Spinal cord (tissue), 10 donors: ENCODE measurements around the gene NR2C2. TPM values are rescaled to one million over a fixed set of nuclear protein-coding genes. Genes with fewer than 3 reads are reported as not detected.

Experiments
- DNase-seq, 6 donors: peaks; one replicate each; pipeline versions ENCODE4 v3.0.0 to v3.0.0-alpha.2; 2013 to 2015; ENCODE audit warnings: low spot score in 6 of 6, low read depth in 4 of 6
- H3K27ac ChIP-seq: one replicate; pipeline ENCODE4 v1.5.1; 2013; ENCODE audit warnings: low read depth, low read length, control low read depth
- H3K27me3 ChIP-seq: one replicate; pipeline ENCODE4 v1.6.1; 2013; ENCODE audit warnings: low read length; ENCODE audit not compliant: control insufficient read depth, insufficient read depth
- H3K36me3 ChIP-seq: one replicate; pipeline ENCODE4 v1.6.1; 2013; ENCODE audit warnings: low read length; ENCODE audit not compliant: control insufficient read depth, insufficient read depth
- H3K4me1 ChIP-seq: one replicate; pipeline ENCODE4 v1.6.1; 2013; ENCODE audit warnings: low read length; ENCODE audit not compliant: control insufficient read depth, insufficient read depth
- H3K4me3 ChIP-seq: one replicate; pipeline ENCODE4 v1.5.1; 2013; ENCODE audit warnings: low read depth, low read length, control low read depth
- H3K9me3 ChIP-seq: one replicate; pipeline ENCODE4 v1.6.1; 2013; ENCODE audit warnings: low read length; ENCODE audit not compliant: control insufficient read depth, insufficient read depth
- WGBS: methylation state at CpG from one replicate; pipeline ENCODE4 v1.1.5; 2013; ENCODE audit warnings: missing lambda C conversion rate; ENCODE audit not compliant: insufficient coverage; 5-methylcytosine and 5-hydroxymethylcytosine counted together
- polyA plus RNA-seq, 2 donors: library from polyadenylated mRNA; unstranded; fragments of 120-200 nt; gene quantifications; one replicate each; pipeline ENCODE4 v1.2.1, GENCODE V29; 2013; ENCODE audit not compliant: insufficient read length in 2 of 2
- total RNA-seq, 2 donors: library from RNA; depleted of rRNA in 1 of 2; stranded (reverse); fragments of 120-200 nt in 1 of 2; fragments of >200 nt in 1 of 2; gene quantifications; one replicate each; pipeline versions ENCODE4 v1.2.3 to v1.2.4, GENCODE V29; 2013 to 2014
- donor health status: healthy.

Gene NR2C2
- total and polyA plus RNA-seq, 4 donors, result 41.4 to 56.5 (median 53.4) TPM

DNA sequence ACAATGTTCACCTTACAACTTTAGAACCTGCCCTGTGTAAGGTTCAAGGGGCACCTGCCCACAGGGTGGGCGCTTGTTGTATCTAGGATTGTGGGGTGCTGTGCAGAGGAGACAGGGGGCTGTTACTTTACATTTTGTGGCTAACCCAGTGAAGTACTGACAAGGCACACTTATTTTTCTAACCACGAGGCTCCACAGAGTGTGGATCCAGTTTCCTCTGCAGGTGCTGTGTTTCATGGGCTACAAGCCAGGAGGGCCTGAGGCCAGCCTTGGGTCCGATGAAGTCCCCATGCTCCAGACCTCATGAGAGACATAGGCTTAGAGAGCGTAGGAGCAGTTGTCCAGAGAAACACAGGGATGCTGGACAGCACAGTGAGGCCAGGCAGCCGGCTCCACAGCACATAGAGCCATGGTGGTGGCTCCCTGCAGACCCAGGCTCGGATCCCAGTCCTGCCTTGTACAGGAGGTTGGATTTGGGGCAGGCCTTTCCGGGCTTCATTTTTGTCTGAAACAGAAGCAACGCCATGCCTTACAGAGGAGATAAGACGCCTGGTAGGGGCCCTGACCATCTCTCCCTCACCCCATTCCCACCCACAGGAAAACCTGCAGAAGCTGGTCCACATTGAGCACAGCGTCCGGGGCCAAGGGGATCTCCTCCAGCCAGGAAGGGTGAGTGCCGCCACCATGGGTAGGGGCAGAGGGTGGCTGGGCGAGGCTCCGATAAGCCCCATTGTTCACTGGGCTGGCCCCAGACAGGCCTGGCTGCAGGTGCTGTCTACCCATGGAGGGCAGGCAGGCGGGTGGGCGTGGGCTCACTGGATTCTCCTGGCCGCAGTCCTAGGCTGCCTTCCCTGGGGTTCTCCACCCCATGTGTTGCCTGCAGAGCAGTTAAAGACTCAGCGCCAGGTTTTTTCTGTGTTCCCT, 40.1 kb upstream of the NR2C2 start:
- no peak overlapping the region for H3K4me3 ChIP-seq
- no peak overlapping the region for H3K27ac ChIP-seq
- peaks cover 5% of the 10 kb centered on the region for H3K4me1 ChIP-seq
- WGBS, result 77% methylated on average over 16 of the region's 18 CpGs
- H3K27me3 ChIP-seq, result no peaks in the 10 kb centered on the region
- H3K36me3 ChIP-seq, result no peaks in the 10 kb centered on the region
- DNase-seq, result peak in 1 of 6 donors; percentile 23
- peaks cover 1% of the 10 kb centered on the region for H3K9me3 ChIP-seq

DNA sequence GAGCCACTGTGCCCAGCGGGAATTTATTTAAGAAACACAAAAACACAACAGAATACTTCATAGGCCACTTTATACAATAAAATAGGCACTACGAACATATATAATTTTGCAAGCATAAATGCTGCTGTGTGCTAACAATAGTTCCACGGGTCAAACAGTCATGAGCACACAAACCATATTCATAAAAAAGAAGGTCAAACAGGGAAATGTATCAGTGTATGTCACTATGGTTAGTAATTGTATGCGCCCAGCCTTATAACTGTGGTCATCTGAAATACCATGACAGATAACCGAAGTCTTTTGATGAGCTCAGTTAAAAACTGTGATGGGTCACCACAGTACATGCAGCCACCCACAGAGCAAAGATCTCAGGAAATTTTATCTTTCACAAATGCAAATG, 38.1 kb upstream of the NR2C2 start:
- H3K36me3 ChIP-seq, result no peaks in the 10 kb centered on the region
- H3K27ac ChIP-seq, result no peak overlapping the region
- peaks cover 5% of the 10 kb centered on the region for H3K4me1 ChIP-seq
- peaks cover 1% of the 10 kb centered on the region for H3K9me3 ChIP-seq
- no peak overlapping the region for H3K4me3 ChIP-seq
- no peaks in the 10 kb centered on the region for H3K27me3 ChIP-seq
- WGBS, result 100% methylated on average over 1 of the region's 5 CpGs
- DNase-seq, result no peak

DNA sequence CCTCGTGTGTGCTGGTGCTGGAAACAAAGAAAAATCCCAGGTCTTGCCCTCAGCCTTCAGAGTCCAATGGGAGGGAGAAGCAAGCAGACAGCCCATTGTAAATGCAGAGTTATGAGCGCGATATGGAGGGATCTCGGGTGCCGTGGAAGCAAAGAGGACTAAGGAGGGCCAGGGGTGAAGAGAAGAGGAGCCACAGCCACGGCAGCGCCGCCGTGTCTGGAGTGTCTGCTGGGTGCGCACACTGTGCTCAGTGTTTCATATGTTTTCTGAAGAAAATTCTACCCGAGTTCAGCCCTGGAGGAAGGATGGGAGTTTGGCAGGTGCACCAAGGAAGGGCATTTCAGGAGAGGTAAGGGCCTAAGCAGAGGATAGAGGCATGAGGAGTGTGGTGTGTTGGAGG, 35.7 kb upstream of the NR2C2 start:
- 84% methylated on average over 11 of the region's 11 CpGs for WGBS
- H3K4me3 ChIP-seq, result no peak overlapping the region
- no peaks in the 10 kb centered on the region for H3K9me3 ChIP-seq
- no peak overlapping the region for H3K27ac ChIP-seq
- peaks cover 5% of the 10 kb centered on the region for H3K4me1 ChIP-seq
- DNase-seq, result no peak
- H3K27me3 ChIP-seq, result no peaks in the 10 kb centered on the region
- no peaks in the 10 kb centered on the region for H3K36me3 ChIP-seq

DNA sequence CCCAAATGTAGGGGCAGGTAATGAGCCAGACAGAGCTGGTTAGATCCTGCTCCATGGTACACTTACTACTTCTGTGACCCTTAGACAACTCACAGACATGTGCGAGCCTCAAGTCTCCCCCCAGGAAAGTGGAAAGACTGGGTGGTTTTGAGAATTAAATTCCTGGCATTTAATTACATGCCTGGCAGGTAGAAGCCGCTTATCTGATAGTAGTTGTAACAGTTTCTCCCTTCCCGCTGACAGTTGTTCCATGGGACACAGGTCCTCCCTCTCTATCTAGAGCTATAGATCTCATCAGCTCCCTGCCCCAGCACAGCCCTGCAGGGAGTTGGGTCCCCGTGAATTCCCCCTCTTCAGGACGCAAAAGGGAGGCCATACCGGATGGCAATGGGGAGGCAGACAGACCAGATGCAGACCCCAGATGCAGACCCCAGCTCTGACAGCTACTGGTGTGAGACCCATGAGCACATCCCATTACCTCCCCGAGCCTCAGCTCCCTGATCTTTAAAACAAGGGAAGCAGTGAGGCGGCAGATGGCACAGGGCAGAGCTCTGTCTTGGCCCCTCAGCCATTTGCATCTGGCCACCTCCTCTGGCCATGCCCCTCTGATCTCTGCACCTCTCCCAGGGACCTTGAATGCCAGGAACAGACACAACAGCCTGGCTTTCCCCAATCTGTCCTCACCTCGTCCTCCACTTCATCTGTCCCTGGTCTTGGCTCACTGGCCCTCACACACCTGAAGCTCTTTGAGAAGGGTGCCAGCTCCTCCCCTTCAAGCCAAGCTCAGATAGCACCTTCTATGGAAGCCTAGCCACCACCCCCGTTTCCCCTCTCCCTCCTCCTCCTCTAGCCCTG, 34.1 kb upstream of the NR2C2 start:
- Histone ChIP-seq H3K27me3 (no peaks in the 10 kb centered on the region), H3K9me3 (no peaks in the 10 kb centered on the region), H3K27ac (no peak overlapping the region), H3K36me3 (no peaks in the 10 kb centered on the region), H3K4me3 (no peak overlapping the region), H3K4me1 (no peaks in the 10 kb centered on the region)
- 59% methylated on average over 7 of the region's 10 CpGs for WGBS
- DNase-seq, result peak in 1 of 6 donors; percentile 13

DNA sequence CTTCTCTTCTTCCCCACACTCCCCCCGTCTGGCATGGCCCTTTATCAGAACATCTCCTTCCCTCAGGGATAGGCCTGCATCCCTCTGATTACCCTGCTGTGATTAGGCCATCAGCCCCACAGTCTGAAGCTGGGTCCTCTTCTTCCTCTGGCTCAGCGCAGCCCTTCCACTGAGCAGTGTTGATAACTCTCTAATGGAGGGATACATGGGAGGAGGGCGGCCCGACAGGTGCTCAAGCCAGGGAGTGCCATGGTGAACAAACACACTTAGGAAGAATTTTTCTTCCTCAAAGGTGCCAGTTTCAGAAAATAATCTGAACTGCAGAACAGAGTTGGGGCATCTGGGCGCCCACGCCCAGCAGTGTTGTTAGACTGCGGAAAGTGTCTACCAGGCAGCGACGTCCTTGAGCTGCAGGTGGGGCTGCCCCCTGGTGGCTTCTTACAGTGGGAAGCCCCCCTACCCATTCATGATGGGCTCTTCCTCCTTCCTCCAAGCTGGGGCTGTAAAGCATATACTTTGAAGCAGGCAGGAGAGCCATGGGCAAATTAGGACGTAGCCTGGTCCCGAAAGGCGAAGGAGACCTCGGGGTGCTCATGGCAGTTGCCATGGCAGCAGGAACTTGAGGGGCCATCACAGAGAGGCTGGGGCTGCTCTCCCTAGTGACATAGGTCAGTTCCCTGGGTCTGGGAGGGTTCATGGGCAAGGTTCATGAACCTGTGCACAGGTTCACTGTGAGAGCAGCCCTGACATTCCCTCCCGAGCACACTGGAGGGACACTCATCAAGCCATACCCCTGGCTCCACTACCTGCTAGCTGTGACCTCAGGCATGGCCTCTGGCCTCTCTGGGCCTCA, 33.2 kb upstream of the NR2C2 start:
- peak in 1 of 6 donors; percentile 54 for DNase-seq
- Histone ChIP-seq H3K27ac (no peak overlapping the region), H3K9me3 (no peaks in the 10 kb centered on the region), H3K36me3 (no peaks in the 10 kb centered on the region), H3K27me3 (no peaks in the 10 kb centered on the region), H3K4me3 (no peak overlapping the region), H3K4me1 (no peaks in the 10 kb centered on the region)
- 71% methylated on average over 14 of the region's 14 CpGs for WGBS

DNA sequence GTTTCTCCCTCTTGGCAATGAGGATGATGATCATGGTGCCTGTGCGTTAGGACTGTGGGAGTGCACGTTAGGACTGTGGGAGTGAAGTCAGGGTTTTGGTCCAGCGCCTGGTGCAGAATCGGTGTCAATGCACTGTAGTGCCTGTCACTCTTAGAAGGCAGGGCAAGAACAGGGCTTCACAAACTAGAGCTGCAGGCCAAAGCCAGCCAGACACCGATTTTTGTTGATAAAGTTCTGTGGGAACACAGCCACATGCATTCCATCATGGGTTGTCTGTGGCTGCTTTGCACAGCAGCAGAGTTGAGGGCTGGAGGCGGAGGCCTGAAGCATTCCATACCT, 32.6 kb upstream of the NR2C2 start:
- Histone ChIP-seq H3K4me1 (no peaks in the 10 kb centered on the region), H3K27ac (no peak overlapping the region), H3K4me3 (no peak overlapping the region), H3K36me3 (no peaks in the 10 kb centered on the region), H3K9me3 (no peaks in the 10 kb centered on the region), H3K27me3 (no peaks in the 10 kb centered on the region)
- no peak for DNase-seq
- 92% methylated on average over 5 of the region's 6 CpGs for WGBS

DNA sequence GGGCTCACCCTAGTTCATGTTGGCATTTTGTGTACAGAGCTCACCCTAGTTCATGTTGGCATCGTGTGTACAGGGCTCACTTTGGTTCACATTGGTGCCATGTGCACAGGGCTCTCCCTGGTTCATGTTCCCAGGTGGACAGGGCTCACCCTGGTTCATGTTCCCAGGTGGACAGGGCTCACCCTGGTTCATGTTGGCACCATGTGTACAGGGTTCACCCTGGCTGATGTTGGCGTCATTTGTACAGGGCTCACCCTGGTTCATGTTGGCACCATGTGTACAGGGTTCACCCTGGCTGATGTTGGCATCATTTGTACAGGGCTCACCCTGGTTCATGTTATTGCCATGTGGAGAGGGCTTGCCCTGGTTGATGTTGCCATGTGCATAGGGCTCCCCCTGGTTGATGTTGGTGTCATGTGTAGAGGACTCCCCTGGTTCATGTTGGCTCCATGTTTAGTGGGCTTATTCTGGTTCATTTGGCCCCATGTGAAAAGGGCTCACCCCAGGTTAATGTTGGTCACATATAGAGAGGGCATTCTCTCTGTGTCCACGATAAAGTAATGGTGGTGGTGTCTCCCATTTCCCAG, 31.7 kb upstream of the NR2C2 start:
- Histone ChIP-seq H3K9me3 (no peaks in the 10 kb centered on the region), H3K27me3 (no peaks in the 10 kb centered on the region), H3K27ac (no peak overlapping the region), H3K4me3 (no peak overlapping the region), H3K4me1 (no peaks in the 10 kb centered on the region), H3K36me3 (no peaks in the 10 kb centered on the region)
- DNase-seq, result peak in 1 of 6 donors; percentile 29
- WGBS, result 94% methylated on average over 2 of the region's 3 CpGs

DNA sequence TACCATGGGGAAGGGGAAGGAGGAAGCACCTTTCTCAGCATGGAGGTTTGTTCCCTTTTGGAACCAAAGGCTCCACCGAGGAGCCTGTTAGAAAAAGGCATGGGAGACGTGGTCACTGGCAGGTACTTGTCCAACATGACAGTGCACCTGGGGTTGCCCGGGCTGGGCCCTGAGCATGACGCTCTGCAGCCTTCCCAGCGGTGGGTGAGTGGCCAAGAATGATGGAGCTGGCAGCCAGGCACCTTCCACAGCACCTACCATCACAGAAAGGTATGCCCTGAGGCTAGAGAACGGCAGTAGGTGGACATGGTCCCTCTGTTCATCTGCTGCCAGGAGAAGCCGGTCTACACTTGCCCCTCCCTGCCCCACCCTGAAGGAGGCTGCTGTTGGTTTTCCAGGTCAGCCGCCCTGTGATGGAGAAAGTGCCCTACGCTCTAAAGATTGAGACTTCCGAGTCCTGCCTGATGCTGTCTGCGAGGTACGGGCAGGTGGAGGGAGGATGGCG, 29.0 kb upstream of the NR2C2 start:
- Histone ChIP-seq H3K4me3 (no peak overlapping the region), H3K36me3 (peaks cover 3% of the 10 kb centered on the region), H3K27ac (no peak overlapping the region), H3K9me3 (no peaks in the 10 kb centered on the region), H3K4me1 (peaks cover 7% of the 10 kb centered on the region), H3K27me3 (no peaks in the 10 kb centered on the region)
- no peak for DNase-seq
- 88% methylated on average over 12 of the region's 13 CpGs for WGBS

DNA sequence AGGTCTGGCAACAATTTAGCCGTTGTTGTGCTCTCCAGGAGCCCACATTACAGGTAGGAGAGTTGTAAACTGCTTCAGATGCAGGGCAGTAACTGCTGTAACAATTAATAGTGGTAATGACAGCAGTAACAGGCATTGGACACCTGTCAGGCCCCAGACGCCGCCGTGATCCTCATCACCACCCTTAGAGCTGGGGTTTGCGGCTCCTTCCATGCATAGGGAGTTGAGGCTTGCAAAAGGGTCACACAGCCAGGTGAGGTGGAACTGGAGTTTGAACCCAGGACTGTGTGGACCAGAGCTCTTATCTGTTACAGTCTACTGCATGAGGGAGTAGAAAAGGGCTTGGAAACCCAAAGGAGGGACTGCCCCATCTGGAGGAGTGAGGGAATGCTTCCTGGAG, 26.8 kb upstream of the NR2C2 start:
- Histone ChIP-seq H3K4me1 (peaks cover 7% of the 10 kb centered on the region), H3K27ac (no peak overlapping the region), H3K9me3 (no peaks in the 10 kb centered on the region), H3K36me3 (peaks cover 3% of the 10 kb centered on the region), H3K27me3 (no peaks in the 10 kb centered on the region), H3K4me3 (no peak overlapping the region)
- DNase-seq, result no peak
- WGBS, result 100% methylated on average over 4 of the region's 5 CpGs
